ENCODE data around the gene TCP10L.
"Not testable (repeated sequence)": the region's sequence is repeated elsewhere in the genome, so short reads cannot be mapped to it uniquely, and the experiment has no call there.

TCP10L gene, protein sequence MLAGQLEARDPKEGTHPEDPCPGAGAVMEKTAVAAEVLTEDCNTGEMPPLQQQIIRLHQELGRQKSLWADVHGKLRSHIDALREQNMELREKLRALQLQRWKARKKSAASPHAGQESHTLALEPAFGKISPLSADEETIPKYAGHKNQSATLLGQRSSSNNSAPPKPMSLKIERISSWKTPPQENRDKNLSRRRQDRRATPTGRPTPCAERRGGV

DNA sequence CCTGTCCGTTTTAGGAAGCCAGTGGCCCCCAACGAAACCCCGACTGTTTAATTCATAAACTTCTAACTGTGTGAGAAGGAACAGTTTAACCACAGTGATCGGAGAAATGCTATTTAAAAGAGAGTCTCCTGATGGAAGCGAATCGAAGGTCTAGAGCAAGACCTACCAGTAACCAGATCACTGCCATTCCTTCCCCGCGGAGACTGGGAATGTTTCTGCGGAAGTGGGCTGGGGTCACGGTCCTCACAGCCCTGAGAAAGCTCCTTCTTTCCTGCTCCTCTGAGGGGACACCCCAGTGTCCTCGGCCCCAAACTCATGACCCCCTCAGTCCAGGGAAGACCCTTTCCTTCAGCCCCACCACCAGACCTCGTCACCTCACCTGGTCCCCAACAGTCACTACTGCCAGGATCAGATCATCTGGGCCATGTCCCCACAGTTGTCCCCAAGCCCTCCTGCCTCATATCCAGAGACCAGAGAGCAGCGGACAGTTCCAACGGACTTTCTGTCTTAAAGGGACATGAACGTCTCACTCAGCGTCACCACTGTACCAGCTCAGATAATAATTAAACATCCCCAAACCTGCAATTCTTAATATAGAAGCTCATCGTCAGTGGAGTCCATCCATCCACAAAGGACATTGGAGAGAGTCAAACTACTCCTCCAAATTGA is at the start of gene TCP10L:
TCP10L (minus strand) TSS at position 482 of the 669 bp plus-strand sequence. CDS start 1,219 bp downstream, outside the sequence.
- Mint-ChIP-seq H3K9me3 (no peaks in the 10 kb centered on the region), H3K27ac (no peak within 1 kb of the TSS)

DNA sequence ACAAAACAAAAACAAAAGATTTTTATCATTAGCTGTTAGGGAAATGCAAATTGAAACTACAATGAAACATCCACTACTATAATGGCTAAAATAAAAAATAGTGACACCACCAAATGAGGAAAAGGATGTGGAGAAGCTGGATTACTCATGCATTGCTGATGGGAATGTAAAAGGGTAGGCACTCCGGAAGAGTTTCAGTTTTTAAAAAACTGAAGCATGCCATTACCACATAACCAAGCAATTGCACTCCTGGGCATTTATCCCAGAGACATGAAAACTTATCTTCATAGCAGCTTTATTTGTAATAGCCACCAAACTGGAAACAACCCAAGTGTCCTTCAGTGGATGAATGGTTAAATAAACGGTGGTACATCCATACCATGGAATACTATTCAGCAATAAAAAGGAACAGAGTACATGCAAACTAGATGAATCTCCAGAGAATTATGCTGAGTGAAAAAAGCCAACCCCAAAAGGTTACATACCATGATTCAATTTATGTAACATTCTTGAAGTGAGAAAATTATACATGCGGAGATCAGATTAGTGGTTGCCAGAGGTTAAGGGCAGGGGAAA is 41.4 kb upstream of the TCP10L start:
- Mint-ChIP-seq H3K4me3 (no peak overlapping the region), H3K9me3 (no peaks in the 10 kb centered on the region), H3K27me3 (peaks cover 7% of the 10 kb centered on the region), H3K4me1 (ENCODE audit: low read depth) (peaks cover 5% of the 10 kb centered on the region), H3K36me3 (ENCODE audit: low read depth) (peaks cover 23% of the 10 kb centered on the region), H3K27ac (no peak overlapping the region)
- no peak for DNase-seq

More for the DNA sequence above, at the start of gene TCP10L:
- no peaks in the 10 kb centered on the region for H3K4me1 Mint-ChIP-seq (ENCODE audit: low read depth)
- no peak for DNase-seq
- H3K36me3 Mint-ChIP-seq (ENCODE audit: low read depth): no peaks in the 10 kb centered on the region
- H3K4me3 Mint-ChIP-seq: no peak within 1 kb of the TSS
- no peaks in the 10 kb centered on the region for H3K27me3 Mint-ChIP-seq

DNA sequence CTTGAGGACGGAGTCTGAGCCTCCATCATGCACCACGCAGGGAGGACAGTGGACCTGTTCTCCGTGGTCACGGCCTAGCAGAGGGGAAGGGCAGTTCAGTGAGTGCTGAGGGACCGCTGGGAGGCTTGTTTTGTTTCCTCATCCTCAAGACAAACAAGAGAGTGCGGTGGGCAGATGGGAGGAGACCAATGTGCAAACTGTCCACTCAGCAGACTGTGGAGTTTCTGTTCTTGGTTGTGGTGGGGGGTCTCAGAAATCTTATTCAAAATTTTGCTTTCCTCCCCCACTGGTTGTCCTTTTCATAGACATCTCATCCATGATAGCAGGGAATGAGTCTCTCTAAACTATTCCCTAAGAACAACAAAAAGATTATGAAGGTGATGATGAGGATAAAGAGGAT is 32.9 kb upstream of the TCP10L start:
- H3K27me3 Mint-ChIP-seq: peaks cover 24% of the 10 kb centered on the region
- DNase-seq; H3K27ac Mint-ChIP-seq; H3K9me3 Mint-ChIP-seq; H3K4me3 Mint-ChIP-seq; H3K36me3 Mint-ChIP-seq (ENCODE audit: low read depth); H3K4me1 Mint-ChIP-seq (ENCODE audit: low read depth): not testable (repeated sequence)

DNA sequence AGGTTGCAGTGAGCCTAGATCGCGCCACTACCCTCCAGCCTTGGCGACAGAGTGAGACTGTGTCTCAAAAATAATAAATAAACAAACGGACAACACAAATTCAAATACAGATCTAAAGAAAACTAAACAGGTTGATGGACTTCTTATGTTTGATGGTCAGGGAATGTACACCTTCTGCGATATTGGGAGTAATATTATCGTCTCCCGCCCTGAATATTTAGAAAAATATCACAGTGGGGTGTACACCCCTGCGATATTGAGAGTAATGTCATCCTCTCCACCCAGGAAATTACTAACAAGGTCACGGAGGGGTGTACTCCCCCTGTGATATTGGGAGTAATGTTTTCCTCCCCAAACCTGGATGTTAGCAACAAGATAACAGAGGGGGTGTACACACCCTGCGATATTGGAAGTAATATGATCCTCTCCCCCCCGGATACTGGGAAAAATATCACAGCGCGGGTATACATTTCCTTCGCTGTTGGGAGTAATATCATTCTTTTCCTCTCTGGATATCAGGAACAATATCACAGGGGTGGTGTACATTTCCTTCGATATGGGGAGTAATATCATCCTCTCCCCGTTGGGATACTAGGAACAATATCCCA is 28.2 kb upstream of the TCP10L start:
- peaks cover 33% of the 10 kb centered on the region for H3K36me3 Mint-ChIP-seq (ENCODE audit: low read depth)
- no peaks in the 10 kb centered on the region for H3K9me3 Mint-ChIP-seq
- H3K4me1 Mint-ChIP-seq (ENCODE audit: low read depth): peaks cover 27% of the 10 kb centered on the region
- H3K4me3 Mint-ChIP-seq: peak overlapping the region; percentile 99
- H3K27ac Mint-ChIP-seq: peak overlapping the region; percentile 98
- no peak for DNase-seq
- no peaks in the 10 kb centered on the region for H3K27me3 Mint-ChIP-seq

DNA sequence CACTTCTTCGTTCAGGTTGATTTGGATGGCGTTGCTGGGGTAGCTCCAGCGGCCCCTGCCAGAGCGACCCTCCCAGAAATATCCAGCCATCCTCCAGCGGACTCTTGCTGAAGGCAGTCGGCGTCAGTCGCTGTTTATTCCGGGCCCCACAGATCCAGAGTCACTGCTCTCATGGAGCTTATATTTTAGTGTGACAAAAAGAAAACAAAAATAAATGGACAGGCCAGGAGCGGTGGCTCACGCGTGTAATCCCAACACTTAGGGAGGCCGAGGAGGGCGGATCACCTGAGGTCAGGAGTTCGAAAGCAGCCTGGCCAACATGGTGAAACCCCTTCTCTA is 27.6 kb upstream of the TCP10L start:
- no peak for DNase-seq
- Mint-ChIP-seq H3K4me1 (ENCODE audit: low read depth) (peaks cover 27% of the 10 kb centered on the region), H3K36me3 (ENCODE audit: low read depth) (peaks cover 35% of the 10 kb centered on the region), H3K27me3 (no peaks in the 10 kb centered on the region), H3K4me3 (peak overlapping the region; percentile 99), H3K27ac (peak overlapping the region; percentile 98), H3K9me3 (no peaks in the 10 kb centered on the region)

DNA sequence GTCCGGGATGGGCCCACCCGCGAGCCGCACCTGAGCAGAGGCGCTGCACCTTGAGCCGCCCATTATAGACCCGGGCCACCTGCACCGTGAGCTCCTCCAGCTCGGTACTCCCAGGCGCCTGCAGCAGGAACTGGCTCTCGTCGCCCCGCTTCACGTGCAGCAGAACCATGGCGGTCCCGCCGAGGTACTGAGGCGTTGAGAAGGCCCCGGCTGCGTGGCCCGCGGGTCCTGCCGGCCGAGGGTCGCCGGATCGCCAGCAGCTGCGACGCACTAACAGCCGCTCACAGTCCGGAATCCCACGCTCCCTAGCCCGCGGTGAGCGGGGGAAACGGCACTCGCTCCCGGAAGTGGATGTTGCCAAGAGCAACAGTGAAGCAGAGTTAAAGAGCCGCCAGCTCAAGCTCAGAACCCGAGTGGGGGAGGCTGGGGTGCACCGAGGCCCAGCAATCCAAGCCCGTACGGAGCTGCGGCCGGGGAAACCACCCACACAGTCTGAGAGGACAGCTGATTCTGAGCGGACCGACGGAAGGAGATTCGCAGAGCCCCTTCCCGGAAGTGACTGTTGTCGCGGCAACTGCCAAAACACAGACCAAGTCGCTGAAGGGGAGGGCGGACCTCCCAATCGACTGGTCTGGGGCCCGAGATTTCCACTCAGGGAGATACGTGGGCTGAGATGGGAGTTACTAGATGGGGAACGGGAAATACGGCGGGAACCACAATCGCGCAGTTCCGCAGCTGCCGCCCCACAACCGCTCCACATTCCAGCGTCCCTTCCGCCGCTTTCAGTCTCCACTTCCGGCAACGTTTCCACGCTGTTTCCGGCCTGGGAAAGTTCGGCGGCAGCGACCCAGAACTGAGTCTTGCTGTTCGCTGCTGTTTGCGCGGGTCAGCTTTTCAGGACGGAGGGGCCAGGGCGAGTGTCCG is 27.0 kb upstream of the TCP10L start, which contains the start of gene CFAP298:
CFAP298 (minus strand) TSS at position 303 of the 924 bp plus-strand sequence; CDS start at position 169, 134 bp downstream.
- peaks cover 41% of the 10 kb centered on the region for H3K36me3 Mint-ChIP-seq (ENCODE audit: low read depth)

DNA sequence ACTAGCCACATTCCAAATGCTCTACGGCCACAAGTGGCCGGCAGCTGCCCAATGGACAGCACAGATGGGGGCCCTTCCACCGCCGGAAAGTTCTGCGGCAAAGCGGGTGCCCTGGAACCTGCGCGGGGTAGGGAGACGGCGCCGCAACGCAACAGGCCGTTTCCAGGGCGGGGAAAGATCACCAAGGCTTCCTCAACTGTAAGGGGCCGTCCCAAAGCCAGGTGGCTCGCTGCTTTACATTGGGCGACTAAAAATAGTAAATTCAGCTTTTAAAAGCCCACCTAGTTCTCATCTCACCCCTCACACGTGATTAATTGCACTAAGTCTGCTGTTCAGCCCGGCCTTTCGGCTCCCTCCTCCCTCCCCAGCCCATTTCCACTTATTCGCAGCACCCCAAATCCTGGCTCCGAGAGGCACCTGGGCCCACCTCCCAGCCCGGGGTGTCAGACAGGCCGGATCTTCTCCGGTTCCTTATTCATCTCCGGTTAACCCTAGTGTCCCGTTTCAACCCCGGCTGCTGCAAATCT is 26.2 kb upstream of the TCP10L start:
- DNase-seq: no peak
- Mint-ChIP-seq H3K9me3 (no peaks in the 10 kb centered on the region), H3K36me3 (ENCODE audit: low read depth) (peaks cover 49% of the 10 kb centered on the region), H3K4me1 (ENCODE audit: low read depth) (peaks cover 27% of the 10 kb centered on the region), H3K27me3 (no peaks in the 10 kb centered on the region), H3K4me3 (peak overlapping the region; percentile 99), H3K27ac (peak overlapping the region; percentile 98)

More for the DNA sequence above, 27.0 kb upstream of the TCP10L start, which contains the start of gene CFAP298:
- Mint-ChIP-seq H3K27ac (peak within 1 kb of the TSS; percentile 98), H3K4me1 (ENCODE audit: low read depth) (peaks cover 27% of the 10 kb centered on the region), H3K9me3 (no peaks in the 10 kb centered on the region), H3K4me3 (peak within 1 kb of the TSS; percentile 99), H3K27me3 (no peaks in the 10 kb centered on the region)
- DNase-seq: peak; percentile 92

DNA sequence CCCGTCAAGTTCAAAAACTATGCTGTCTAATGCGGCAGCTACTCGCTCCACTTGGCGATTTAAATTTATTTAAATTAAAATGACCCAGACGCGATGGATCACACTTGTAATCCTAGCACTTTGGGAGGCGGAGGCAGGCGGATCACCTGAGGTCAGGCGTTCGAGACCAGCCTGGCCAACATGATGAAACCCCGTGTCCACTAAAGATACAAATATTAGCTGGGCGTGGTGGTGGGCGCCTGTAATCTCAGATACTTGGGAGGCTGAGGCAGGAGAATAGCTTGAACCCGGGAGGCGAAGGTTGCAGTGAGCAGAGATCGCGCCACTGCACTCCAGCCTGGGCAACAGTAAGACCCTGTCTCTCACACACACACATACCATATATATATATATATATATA is 25.6 kb upstream of the TCP10L start:
- H3K27ac Mint-ChIP-seq, DNase-seq, H3K27me3 Mint-ChIP-seq, H3K9me3 Mint-ChIP-seq: not testable (repeated sequence)
- Mint-ChIP-seq H3K4me3 (peak overlapping the region; percentile 73), H3K4me1 (ENCODE audit: low read depth) (peaks cover 27% of the 10 kb centered on the region), H3K36me3 (ENCODE audit: low read depth) (peaks cover 55% of the 10 kb centered on the region)

DNA sequence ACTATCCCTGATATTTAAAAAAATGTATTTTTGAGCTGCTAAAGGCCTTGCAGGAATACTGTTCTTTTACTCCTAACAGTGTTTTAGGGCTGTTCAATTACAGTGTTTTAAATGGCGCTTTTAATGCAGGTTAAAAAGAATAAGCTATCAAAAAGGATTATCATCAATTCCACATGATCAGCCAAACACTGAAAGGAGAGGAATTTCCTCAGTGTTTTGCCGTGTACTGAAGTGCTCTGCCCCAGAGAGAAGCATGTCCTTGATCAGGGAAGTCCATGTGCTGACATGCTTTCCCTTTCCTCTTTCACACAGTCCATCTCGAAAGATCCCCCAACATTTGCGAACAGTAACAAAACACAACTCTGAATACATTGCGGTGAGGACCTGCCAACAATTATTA is 23.5 kb upstream of the TCP10L start:
- H3K4me1 Mint-ChIP-seq (ENCODE audit: low read depth): peaks cover 27% of the 10 kb centered on the region
- H3K27me3 Mint-ChIP-seq: no peaks in the 10 kb centered on the region
- no peak overlapping the region for H3K27ac Mint-ChIP-seq
- H3K4me3 Mint-ChIP-seq: no peak overlapping the region
- no peaks in the 10 kb centered on the region for H3K9me3 Mint-ChIP-seq
- H3K36me3 Mint-ChIP-seq (ENCODE audit: low read depth): peaks cover 76% of the 10 kb centered on the region
- DNase-seq: no peak

DNA sequence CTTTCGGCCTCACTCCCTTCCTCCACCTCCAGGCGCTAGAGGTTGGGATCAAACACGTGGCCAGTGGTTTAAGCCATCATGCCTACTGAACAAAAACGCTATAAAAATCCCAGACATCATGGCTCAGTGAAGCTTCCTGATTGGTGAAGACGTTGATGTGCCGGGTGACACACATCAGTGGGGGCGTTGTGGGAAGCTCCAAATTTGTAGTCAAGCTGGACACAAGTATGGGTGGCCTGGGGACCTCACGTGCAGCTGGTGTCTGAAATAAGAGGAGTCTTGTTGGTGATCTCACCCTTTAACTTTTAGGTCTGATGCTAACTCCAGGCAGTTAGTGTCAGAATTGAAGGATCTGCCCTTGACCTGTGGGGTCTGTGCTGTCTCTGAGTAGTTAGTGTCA is 20.1 kb upstream of the TCP10L start:
- no peak for DNase-seq
- Mint-ChIP-seq H3K9me3 (no peaks in the 10 kb centered on the region), H3K27me3 (no peaks in the 10 kb centered on the region), H3K27ac (no peak overlapping the region), H3K4me3 (no peak overlapping the region), H3K4me1 (ENCODE audit: low read depth) (peaks cover 14% of the 10 kb centered on the region), H3K36me3 (ENCODE audit: low read depth) (peaks cover 88% of the 10 kb centered on the region)

DNA sequence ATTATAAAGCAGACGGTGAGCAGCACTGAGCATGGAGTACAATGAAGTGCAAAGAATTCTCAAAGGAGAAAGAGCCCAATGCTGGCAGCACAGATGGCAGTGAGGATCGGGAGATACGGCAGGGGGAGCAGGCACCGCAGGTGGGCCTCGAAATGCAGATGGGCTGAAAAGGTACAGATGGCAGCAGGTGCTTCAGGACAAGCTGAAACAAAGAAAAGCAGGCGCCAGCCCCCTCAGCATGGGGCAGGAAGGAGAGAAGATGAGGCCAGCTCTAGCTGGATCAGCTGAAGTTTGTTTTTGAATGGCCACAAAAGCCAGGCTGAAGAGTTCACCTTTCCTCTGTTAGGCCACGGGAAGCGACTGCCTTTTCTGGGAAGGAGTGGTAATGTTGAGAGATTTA is 19.1 kb upstream of the TCP10L start:
- H3K4me1 Mint-ChIP-seq (ENCODE audit: low read depth): peaks cover 5% of the 10 kb centered on the region
- no peak overlapping the region for H3K27ac Mint-ChIP-seq
- no peak overlapping the region for H3K4me3 Mint-ChIP-seq
- DNase-seq: no peak
- no peaks in the 10 kb centered on the region for H3K27me3 Mint-ChIP-seq
- H3K36me3 Mint-ChIP-seq (ENCODE audit: low read depth): peaks cover 90% of the 10 kb centered on the region
- H3K9me3 Mint-ChIP-seq: no peaks in the 10 kb centered on the region

DNA sequence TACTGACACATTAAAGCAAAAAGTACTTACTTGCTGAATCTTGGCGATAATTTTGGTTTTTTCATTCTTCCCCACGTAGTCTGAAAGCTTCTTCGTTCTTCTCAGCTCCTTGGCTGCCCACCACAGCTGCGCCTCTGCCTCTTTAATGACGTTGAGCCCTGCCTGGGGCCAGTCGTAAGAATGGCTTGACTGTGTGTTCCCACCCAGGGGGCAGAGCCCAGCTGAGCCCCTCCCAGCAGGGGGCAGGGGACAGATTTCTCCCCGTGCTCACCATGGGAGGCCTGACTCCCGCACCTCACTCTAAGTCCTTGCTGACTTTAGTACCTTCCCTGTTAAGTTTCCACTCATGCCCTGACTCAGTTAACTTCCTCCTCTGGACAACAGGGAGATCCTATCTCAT is 17.8 kb upstream of the TCP10L start:
- Mint-ChIP-seq H3K9me3 (no peaks in the 10 kb centered on the region), H3K4me1 (ENCODE audit: low read depth) (no peaks in the 10 kb centered on the region), H3K4me3 (no peak overlapping the region), H3K36me3 (ENCODE audit: low read depth) (peaks cover 92% of the 10 kb centered on the region), H3K27me3 (no peaks in the 10 kb centered on the region), H3K27ac (no peak overlapping the region)
- DNase-seq: no peak

DNA sequence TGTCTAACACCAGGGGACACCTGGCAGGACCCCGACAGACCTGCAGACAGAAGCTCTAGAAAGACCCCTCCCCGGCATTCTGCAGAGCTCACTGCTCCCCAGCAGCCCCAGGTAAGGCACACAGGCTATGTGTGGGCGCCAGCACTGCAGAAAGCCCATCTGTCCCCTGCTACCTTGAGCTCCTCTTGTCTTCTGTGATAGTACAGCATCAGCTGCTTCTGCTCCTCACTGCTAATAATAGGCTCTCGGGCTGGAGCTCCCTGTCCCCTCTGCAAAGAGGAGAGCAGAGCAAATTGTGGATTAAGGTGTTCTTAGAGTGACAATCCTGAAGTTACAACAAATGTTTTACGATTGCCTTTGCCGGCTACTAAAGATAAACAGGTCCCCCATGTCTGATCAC is 16.8 kb upstream of the TCP10L start:
- H3K27me3 Mint-ChIP-seq: no peaks in the 10 kb centered on the region
- H3K36me3 Mint-ChIP-seq (ENCODE audit: low read depth): peaks cover 82% of the 10 kb centered on the region
- no peaks in the 10 kb centered on the region for H3K4me1 Mint-ChIP-seq (ENCODE audit: low read depth)
- no peak overlapping the region for H3K4me3 Mint-ChIP-seq
- H3K27ac Mint-ChIP-seq: no peak overlapping the region
- DNase-seq: no peak
- no peaks in the 10 kb centered on the region for H3K9me3 Mint-ChIP-seq

DNA sequence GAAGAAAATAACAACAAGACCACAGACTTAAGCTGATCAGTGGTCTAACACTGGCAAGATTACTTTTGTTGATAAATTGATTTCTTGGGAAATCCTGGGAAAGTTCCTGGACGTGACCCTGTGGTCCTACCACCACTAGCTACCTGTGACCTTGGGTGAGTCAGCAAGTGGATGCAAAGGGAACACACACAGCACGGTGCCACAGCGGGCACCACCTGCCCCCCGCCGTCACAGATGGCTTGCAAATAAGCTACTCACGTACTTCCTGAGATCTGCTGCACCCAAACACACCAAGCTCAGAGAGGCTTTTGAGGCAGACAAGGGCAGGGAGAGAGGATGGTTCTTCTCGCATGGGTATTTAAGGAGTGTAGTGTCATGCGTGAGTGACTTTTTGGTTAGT is 14.2 kb upstream of the TCP10L start:
- Mint-ChIP-seq H3K27ac (no peak overlapping the region), H3K36me3 (ENCODE audit: low read depth) (peaks cover 58% of the 10 kb centered on the region), H3K4me3 (no peak overlapping the region), H3K27me3 (no peaks in the 10 kb centered on the region), H3K9me3 (no peaks in the 10 kb centered on the region), H3K4me1 (ENCODE audit: low read depth) (peaks cover 5% of the 10 kb centered on the region)
- no peak for DNase-seq
